Calu3 (cell line): ENCODE measurements around the gene DNAJC17. TPM values are rescaled to one million over a fixed set of nuclear protein-coding genes. Genes with fewer than 3 reads are reported as not detected.

Source experiments
- BruUV-seq: library from RNA; stranded (reverse); fragments of 400-500 nt; replicated peaks from 2 replicates; lab custom pipeline; 2021; lab: Mats Ljungman, UMichigan
- CTCF ChIA-PET: fragments of 300-600 bp; sonication (Branson Sonifier 250); formaldehyde crosslinking; loops from one replicate; lab custom pipeline; 2022; ENCODE audit warnings: antibody characterized with exemption; lab: Charles Lee
- DNase-seq: peaks from one replicate; pipeline ENCODE4 v3.0.0; 2022
- H3K27ac Mint-ChIP-seq: one replicate; pipeline ENCODE4 v1.8.0; 2022; ENCODE audit warnings: mixed read lengths; ENCODE audit not compliant: unreplicated experiment
- H3K27me3 Mint-ChIP-seq: one replicate; pipeline ENCODE4 v1.8.0; 2022; ENCODE audit warnings: mixed read lengths; ENCODE audit not compliant: unreplicated experiment
- H3K36me3 Mint-ChIP-seq: one replicate; pipeline ENCODE4 v1.8.0; 2022; ENCODE audit warnings: mild to moderate bottlenecking, moderate library complexity, mixed read lengths; ENCODE audit not compliant: insufficient read depth, unreplicated experiment
- H3K4me1 Mint-ChIP-seq: one replicate; pipeline ENCODE4 v1.8.0; 2022; ENCODE audit warnings: mild to moderate bottlenecking, low read depth, mixed read lengths; ENCODE audit not compliant: unreplicated experiment
- H3K4me3 Mint-ChIP-seq: one replicate; pipeline ENCODE4 v1.8.0; 2022; ENCODE audit warnings: mild to moderate bottlenecking, low read depth, moderate library complexity, mixed read lengths; ENCODE audit not compliant: unreplicated experiment
- H3K9me3 Mint-ChIP-seq: one replicate; pipeline ENCODE4 v1.8.0; 2022; ENCODE audit warnings: low read depth, mixed read lengths; ENCODE audit not compliant: unreplicated experiment
- intact Hi-C: fragments of 100-400 bp; cut with micrococcal nuclease; formaldehyde crosslinking; loops from one replicate; pipeline ENCODE4 v1.10.0; 2022; ENCODE audit not compliant: unreplicated experiment
- total RNA-seq: library from RNA; stranded (reverse); gene quantifications from 2 replicates; pipeline ENCODE4 v1.2.3, GENCODE V29; 2022
- TF ChIP-seq, protein P1 (sequence below): fragments of 200-600 bp; IDR thresholded peaks from one replicate; pipeline ENCODE4 v1.8.0; 2022; ENCODE audit warnings: antibody characterized with exemption; ENCODE audit not compliant: unreplicated experiment

Gene DNAJC17
- total RNA-seq, 1 experiment from 2014 or later = 17.4 TPM

DNA sequence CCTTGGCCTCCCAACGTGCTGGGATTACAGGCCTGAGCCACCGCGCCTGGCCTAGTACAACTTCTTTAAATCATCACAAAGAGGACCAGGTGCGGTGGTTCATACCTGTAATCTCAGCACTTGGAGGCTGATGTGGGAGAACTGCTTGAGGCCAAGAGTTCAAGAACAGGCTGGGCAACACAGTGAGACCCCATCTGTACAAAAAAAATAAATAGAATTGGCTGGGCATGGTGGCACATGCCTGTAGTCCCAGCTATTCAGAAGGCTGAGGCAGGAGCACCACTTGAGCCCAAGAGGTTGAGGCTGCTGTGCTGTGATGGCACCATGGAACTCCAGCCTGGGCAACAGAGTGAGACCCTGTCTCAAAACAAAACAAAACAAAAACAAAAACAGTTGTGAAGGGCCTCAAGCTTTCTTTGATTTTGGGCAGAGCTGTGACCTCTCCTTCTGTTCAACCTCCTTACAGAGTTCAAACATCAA lies 58.1 kb downstream of the DNAJC17 start:
- Mint-ChIP-seq H3K27me3 (no peaks in the 10 kb centered on the region), H3K4me1 (no peaks in the 10 kb centered on the region), H3K4me3 (no peak overlapping the region), H3K36me3 (peaks cover 9% of the 10 kb centered on the region), H3K9me3 (no peaks in the 10 kb centered on the region), H3K27ac (no peak overlapping the region)
- CTCF ChIA-PET = interaction anchor here (0.7 kb wide), 1 partner anchor 8 kb away, joined by 3 read pairs; no protein-coding TSS in a partner anchor
- DNase-seq = no peak
- no TSS peak for BruUV-seq
- TF ChIP-seq, protein P1, sequence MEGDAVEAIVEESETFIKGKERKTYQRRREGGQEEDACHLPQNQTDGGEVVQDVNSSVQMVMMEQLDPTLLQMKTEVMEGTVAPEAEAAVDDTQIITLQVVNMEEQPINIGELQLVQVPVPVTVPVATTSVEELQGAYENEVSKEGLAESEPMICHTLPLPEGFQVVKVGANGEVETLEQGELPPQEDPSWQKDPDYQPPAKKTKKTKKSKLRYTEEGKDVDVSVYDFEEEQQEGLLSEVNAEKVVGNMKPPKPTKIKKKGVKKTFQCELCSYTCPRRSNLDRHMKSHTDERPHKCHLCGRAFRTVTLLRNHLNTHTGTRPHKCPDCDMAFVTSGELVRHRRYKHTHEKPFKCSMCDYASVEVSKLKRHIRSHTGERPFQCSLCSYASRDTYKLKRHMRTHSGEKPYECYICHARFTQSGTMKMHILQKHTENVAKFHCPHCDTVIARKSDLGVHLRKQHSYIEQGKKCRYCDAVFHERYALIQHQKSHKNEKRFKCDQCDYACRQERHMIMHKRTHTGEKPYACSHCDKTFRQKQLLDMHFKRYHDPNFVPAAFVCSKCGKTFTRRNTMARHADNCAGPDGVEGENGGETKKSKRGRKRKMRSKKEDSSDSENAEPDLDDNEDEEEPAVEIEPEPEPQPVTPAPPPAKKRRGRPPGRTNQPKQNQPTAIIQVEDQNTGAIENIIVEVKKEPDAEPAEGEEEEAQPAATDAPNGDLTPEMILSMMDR = no peak
- intact Hi-C loops = no loop called here

DNA sequence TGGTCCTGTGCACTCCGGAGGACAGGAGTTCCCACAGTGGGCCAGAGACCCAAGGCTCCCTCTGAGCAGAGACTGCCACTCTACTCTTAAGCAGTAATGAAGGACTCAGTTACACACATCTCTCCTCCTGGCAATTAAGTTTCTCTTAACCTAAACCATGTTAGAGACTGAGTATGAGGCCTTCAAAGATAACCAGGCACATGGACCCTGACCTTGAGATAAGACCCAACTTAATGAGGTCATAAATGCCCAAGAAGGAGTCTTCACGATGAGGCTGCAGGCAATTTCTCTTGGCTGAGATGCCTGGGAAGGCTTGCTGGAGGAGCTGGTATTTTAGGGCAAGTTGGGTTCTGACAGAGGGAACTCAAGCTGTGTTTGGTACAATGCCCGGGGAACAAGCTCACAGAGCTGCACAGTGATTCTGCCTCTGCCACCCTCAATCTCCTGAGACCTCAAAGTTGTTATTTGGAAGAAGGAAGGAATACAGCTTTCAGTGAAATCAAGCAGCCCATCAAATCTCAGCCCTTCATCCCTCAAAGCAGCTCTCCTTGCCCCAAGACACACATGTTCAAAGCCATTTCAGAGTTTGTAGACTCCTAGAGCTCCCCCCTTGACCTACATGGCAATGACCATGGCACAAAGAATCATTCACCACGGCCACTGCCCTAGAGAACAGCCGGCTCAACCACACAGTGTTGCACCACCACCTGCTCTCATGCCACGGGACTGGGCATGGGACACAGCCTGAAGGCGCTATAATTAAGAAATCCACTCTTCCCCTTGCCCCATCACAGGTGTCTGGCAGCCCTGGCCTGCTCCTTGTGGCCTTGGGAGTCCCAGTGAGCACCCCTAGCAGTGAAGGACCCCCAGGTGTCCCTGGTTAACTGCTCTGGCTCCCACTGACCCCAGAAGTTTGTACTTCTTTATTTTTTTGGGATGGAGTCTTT lies 59.3 kb downstream of the DNAJC17 start:
- BruUV-seq = no TSS peak
- no peaks in the 10 kb centered on the region for H3K9me3 Mint-ChIP-seq
- no peak overlapping the region for H3K4me3 Mint-ChIP-seq
- H3K27me3 Mint-ChIP-seq = no peaks in the 10 kb centered on the region
- no peaks in the 10 kb centered on the region for H3K4me1 Mint-ChIP-seq
- intact Hi-C loops = no loop called here
- CTCF ChIA-PET = interaction anchor here (0.6 to 1.8 kb wide), 2 partner anchors 110 to 146 kb away, joined by 3 to 10 read pairs; partner anchors contain the start of gene VPS18
- DNase-seq = no peak
- peaks cover 8% of the 10 kb centered on the region for H3K36me3 Mint-ChIP-seq
- no peak overlapping the region for H3K27ac Mint-ChIP-seq
- TF ChIP-seq, protein P1 = no peak

DNA sequence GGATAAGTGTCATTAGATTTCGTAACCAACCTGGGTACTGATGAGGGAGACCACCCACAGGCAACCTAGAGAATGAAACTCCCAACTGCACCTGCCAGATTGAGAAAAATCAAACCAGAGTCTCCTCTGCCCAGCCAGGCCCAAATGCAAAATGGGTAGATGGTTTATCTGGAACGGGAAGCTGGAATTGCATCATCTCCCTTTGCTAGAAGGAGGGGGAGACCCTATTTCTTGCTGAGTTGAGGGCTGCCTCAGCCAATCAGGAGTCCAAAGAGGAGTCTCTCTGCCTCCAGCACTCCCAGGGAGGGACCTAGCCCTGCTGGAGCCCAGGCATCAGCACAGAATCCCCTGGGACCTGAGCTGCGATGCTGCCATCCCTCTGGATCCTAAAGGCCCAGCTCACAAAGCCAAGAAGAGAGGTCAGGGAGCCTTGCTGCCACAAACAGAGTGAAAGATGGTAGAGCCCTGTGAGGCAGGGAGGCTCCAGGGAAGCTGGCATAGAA lies 60.3 kb downstream of the DNAJC17 start:
- intact Hi-C loops = no loop called here
- no peak for DNase-seq
- CTCF ChIA-PET = interaction anchor here (0.5 to 1.8 kb wide), 11 partner anchors 22 to 1898 kb away, joined by 3 to 15 read pairs (median 4); partner anchors contain the start of genes C15orf62 and VPS18
- H3K27me3 Mint-ChIP-seq = no peaks in the 10 kb centered on the region
- no peak overlapping the region for H3K4me3 Mint-ChIP-seq
- no peak overlapping the region for H3K27ac Mint-ChIP-seq
- no TSS peak for BruUV-seq
- no peaks in the 10 kb centered on the region for H3K4me1 Mint-ChIP-seq
- peaks cover 13% of the 10 kb centered on the region for H3K36me3 Mint-ChIP-seq
- TF ChIP-seq, protein P1 = no peak
- H3K9me3 Mint-ChIP-seq = no peaks in the 10 kb centered on the region

DNA sequence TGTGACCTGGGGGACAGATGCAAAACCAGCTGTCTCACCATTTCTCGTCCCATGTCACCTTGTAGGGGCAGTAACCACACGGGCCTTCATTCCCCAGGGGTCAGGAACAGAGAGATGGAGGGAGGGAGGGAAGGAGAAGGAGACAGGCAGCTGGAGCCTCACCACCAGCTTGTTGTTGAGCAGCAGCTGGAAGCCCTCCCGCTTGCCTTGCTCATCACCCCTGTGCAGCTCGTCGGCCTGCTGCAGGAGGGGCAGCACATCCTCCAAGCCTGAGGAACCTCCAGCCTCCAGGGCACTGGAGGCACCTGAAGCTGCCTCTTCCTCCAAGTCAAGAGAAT lies 62.5 kb downstream of the DNAJC17 start:
- H3K4me1 Mint-ChIP-seq = no peaks in the 10 kb centered on the region
- no peaks in the 10 kb centered on the region for H3K27me3 Mint-ChIP-seq
- CTCF ChIA-PET = interaction anchor here (0.6 kb wide), 1 partner anchor 193 kb away, joined by 3 read pairs; no protein-coding TSS in a partner anchor
- peaks cover 5% of the 10 kb centered on the region for H3K36me3 Mint-ChIP-seq
- H3K9me3 Mint-ChIP-seq = no peaks in the 10 kb centered on the region
- TF ChIP-seq, protein P1 = no peak
- intact Hi-C loops = no loop called here
- BruUV-seq = no TSS peak
- no peak overlapping the region for H3K27ac Mint-ChIP-seq
- DNase-seq = no peak
- no peak overlapping the region for H3K4me3 Mint-ChIP-seq
